LHCN-M2 (cell line): ENCODE results near the gene HCLS1. TPM values are rescaled to one million over a fixed set of nuclear protein-coding genes. Genes with fewer than 3 reads are reported as not detected.
"Not testable (repeated sequence)": the region's sequence is repeated elsewhere in the genome, so short reads cannot be mapped to it uniquely, and the experiment has no call there.

Experiments used
- DNase-seq: peaks from one replicate; pipeline ENCODE4 v3.0.0-alpha.2; 2012; ENCODE audit warnings: low read depth
- total RNA-seq: library from RNA; depleted of rRNA; stranded (reverse); fragments of >200 nt; gene quantifications from 2 replicates; pipeline ENCODE4 v1.2.3, GENCODE V29; 2014; rRNA removed

HCLS1 gene
- total RNA-seq, 1 experiment from 2014 or later = not detected

DNA sequence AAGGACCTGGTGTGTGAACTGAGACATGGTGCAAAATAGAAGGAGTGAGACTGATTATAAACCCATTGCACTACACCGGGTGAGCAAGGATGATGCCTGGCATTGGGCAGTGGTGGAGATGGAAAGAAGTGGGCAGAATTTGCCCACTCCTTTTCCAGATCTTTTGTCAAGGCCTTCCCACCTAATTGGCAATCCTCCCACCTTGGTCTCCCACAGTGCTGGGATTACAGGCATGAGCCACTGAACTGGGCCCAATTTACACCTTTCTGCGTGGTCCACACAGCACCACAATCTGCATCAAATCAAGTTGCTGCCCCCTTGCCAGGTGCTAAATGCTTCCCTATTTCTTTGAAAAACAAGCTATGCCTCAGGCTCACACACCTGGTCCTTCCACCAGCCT lies 62.1 kb downstream of the HCLS1 start:
- DNase-seq = no peak

DNA sequence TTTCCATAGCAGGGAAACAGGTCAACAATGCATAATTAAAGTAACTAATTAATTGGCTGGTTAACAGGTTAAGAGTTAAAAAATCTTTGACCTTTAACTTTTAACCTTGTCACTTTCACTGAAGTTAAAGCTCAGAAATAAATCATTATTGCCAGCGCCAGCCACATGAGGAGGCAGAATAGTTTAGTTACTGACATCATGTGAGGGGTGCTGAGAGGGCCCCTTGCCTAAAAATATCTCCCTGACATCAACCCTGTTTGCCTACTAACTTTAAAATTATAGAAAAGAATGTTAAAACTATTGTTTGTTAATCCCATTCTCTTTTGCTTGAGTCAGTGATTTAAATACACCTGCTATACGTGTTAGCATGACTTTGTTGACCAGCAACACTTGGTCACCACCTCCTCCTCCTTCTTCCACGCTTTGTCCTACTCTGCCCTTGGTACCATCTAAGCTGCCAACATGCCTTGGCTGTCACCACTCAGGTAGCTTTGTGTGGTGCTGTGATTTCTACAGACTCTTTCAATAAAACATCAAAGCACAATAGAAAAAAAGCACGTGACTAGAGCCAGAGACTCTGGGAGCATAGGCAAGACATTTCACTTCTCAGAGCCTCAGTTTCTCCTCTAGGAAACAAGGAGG lies 64.8 kb downstream of the HCLS1 start:
- no peak for DNase-seq

DNA sequence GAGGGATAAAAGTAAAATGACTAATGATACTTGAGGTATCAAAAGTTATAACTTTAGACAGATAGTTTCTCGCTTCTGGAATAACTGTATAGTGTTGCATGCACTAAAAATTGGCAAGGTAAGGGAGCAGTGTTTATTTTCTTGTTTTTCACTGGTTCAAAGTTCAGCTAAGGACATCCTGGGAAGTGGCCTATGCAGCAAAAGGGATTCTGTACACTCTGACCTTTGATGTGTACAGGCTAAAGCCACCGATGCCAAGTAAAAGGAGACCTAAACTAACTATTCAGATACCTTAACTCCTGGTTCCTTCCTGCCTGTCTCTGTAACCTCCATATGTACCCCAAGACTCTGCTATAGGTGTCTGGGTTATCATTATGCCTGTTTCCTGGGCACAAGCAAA lies 65.9 kb downstream of the HCLS1 start:
- DNase-seq = no peak

DNA sequence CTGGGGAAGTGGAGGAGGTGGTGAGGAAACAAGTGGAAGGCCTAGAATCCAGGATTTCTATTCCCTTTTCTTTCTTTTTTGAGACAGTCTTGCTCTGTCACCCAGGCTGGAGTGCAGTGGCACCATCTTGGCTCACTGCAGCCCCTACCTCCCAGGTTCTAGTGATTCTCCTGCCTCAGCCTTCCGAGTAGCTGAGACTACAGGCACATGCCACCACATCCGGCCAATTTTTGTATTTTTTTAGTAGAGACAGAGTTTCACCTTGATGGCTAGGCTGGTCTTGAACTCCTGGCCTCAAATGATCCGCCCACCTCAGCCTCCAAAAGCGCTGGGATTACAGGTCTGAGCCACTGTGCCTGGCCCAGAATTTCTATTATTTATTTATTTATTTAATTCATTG lies 66.9 kb downstream of the HCLS1 start:
- not testable (repeated sequence) for DNase-seq

GRCh38 chr3:121592856-121593702 lies 67.6 kb downstream of the HCLS1 start, which contains the start of gene FBXO40:
Gene FBXO40, plus strand, starts transcription at chr3:121593379. Its CDS starts 27,197 bp downstream, at chr3:121620576.
- DNase-seq = no peak

GRCh38 chr3:121584418-121584817 lies 76.3 kb downstream of the HCLS1 start:
- no peak for DNase-seq

GRCh38 chr3:121581691-121582090 lies 79.0 kb downstream of the HCLS1 start:
- DNase-seq = no peak

Other genes with a start within 250 kb of the HCLS1 start
- 11.9 and 14.6 TPM in 2 replicates for gene POLQ, start 114.9 kb downstream of the HCLS1 start, total RNA-seq
- not detected in 2 replicates for gene ARGFX, start 93.0 kb downstream of the HCLS1 start, total RNA-seq
- gene FBXO40, start 67.5 kb downstream of the HCLS1 start, total RNA-seq = not detected in 2 replicates
- gene GOLGB1, start 88.8 kb upstream of the HCLS1 start, total RNA-seq = 17.4 and 23.1 TPM in 2 replicates
- 18.9 and 21.4 TPM in 2 replicates for gene IQCB1, start 174.2 kb upstream of the HCLS1 start, total RNA-seq
- gene EAF2, start 174.3 kb upstream of the HCLS1 start, total RNA-seq = 0.90 and 0.92 TPM in 2 replicates
- gene SLC15A2, start 233.5 kb upstream of the HCLS1 start, total RNA-seq = 0.06 and 0.11 TPM in 2 replicates